GM12875 (cell line): ENCODE data around the gene LRRC61.

Source experiments
- H3K4me3 ChIP-seq: one replicate; pipeline ENCODE4 v1.5.1; 2011; ENCODE audit warnings: low read depth, low read length, control low read depth
- CTCF ChIP-seq: IDR thresholded peaks from 2 replicates; pipeline ENCODE4 v1.5.1; 2011; ENCODE audit warnings: low read depth, mild to moderate bottlenecking, control low read depth, inconsistent platforms, low read length, moderate library complexity, borderline replicate concordance; ENCODE audit not compliant: insufficient read depth

The LRRC61 gene

GRCh38 chr7:150363872-150364271 is 40.7 kb downstream of the LRRC61 start:
- H3K4me3 ChIP-seq, result no peak overlapping the region
- TF ChIP-seq CTCF, result no peak

- H3K4me3 ChIP-seq, result no peak overlapping the region
- no peak for TF ChIP-seq CTCF
These were observed 42.0 kb downstream of the LRRC61 start for GRCh38 chr7:150365194-150365593.

GRCh38 chr7:150365673-150366398 is 42.7 kb downstream of the LRRC61 start:
- no peak for TF ChIP-seq CTCF

GRCh38 chr7:150367677-150368095 is 44.5 kb downstream of the LRRC61 start:
- H3K4me3 ChIP-seq, result peak overlapping the region; percentile 95
- TF ChIP-seq CTCF, result no peak

More at GRCh38 chr7:150365673-150366398, 42.7 kb downstream of the LRRC61 start:
- no peak overlapping the region for H3K4me3 ChIP-seq

- TF ChIP-seq CTCF, result no peak
- H3K4me3 ChIP-seq, result peak within 1 kb of the TSS; percentile 95
These were observed 45.1 kb downstream of the LRRC61 start, which contains the start of gene REPIN1 for GRCh38 chr7:150368096-150368883. Gene REPIN1, plus strand, starts transcription at chr7:150368822. Its CDS starts 890 bp downstream, at chr7:150369712.

GRCh38 chr7:150368884-150369747 is 46.0 kb downstream of the LRRC61 start:
- H3K4me3 ChIP-seq, result peak overlapping the region; percentile 95
- TF ChIP-seq CTCF, result no peak
